Measurements from ENCODE around the gene TEX12. TPM values are rescaled to one million over a fixed set of nuclear protein-coding genes. Genes with fewer than 3 reads are reported as not detected.
A peak's percentile ranks its signal among the peaks of the same experiment; 100 is the strongest.

The TEX12 gene
- total RNA-seq, result 1.0 TPM

- H3K27me3 ChIP-seq (ENCODE audit: control insufficient read depth in 3 of 3, insufficient read depth in 3 of 3, low read length in 3 of 3), result no peaks in the 10 kb centered on the region
- H3K9ac ChIP-seq (ENCODE audit: low read depth in 1 of 3, low read length in 3 of 3), result peak within 1 kb of the TSS in 2 of 3 donors; percentile 34 to 41
- H3K4me1 ChIP-seq (ENCODE audit: control insufficient read depth in 3 of 3, insufficient read depth in 3 of 3, low read length in 3 of 3), result peaks cover 4 to 9% (median 6%) of the 10 kb centered on the region in 3 donors
- no peaks in the 10 kb centered on the region for H3K9me3 ChIP-seq (ENCODE audit: control insufficient read depth in 3 of 3, low read length in 3 of 3)
- H3K4me3 ChIP-seq (ENCODE audit: low read length in 3 of 3), result no peak within 1 kb of the TSS
- H3K36me3 ChIP-seq (ENCODE audit: control insufficient read depth in 3 of 3, insufficient read depth in 3 of 3, low read length in 3 of 3), result no peaks in the 10 kb centered on the region
- H3K27ac ChIP-seq (ENCODE audit: low read depth, low read length), result no peak within 1 kb of the TSS
Observed at GRCh38 chr11:112167145-112167544, at the start of gene TEX12. TEX12 (plus strand) TSS chr11:112167372; CDS start chr11:112169269, 1,897 bp downstream.

- Histone ChIP-seq H3K36me3 (ENCODE audit: control insufficient read depth in 3 of 3, insufficient read depth in 3 of 3, low read length in 3 of 3) (peaks cover 0 to 2% (median 0%) of the 10 kb centered on the region in 3 donors), H3K27me3 (ENCODE audit: control insufficient read depth in 3 of 3, insufficient read depth in 3 of 3, low read length in 3 of 3) (no peaks in the 10 kb centered on the region), H3K27ac (ENCODE audit: low read depth, low read length) (no peak overlapping the region), H3K9me3 (ENCODE audit: control insufficient read depth in 3 of 3, low read length in 3 of 3) (no peaks in the 10 kb centered on the region), H3K4me3 (ENCODE audit: low read length in 3 of 3) (no peak overlapping the region), H3K4me1 (ENCODE audit: control insufficient read depth in 3 of 3, insufficient read depth in 3 of 3, low read length in 3 of 3) (peaks cover 4 to 7% (median 6%) of the 10 kb centered on the region in 3 donors), H3K9ac (ENCODE audit: low read depth in 1 of 3, low read length in 3 of 3) (no peak overlapping the region)
Observed at GRCh38 chr11:112118176-112118575, 49.0 kb upstream of the TEX12 start.

GRCh38 chr11:112121981-112122615 lies 45.1 kb upstream of the TEX12 start:
- Histone ChIP-seq H3K4me3 (ENCODE audit: low read length in 3 of 3) (no peak overlapping the region), H3K36me3 (ENCODE audit: control insufficient read depth in 3 of 3, insufficient read depth in 3 of 3, low read length in 3 of 3) (peaks cover 0 to 2% (median 0%) of the 10 kb centered on the region in 3 donors), H3K9ac (ENCODE audit: low read depth in 1 of 3, low read length in 3 of 3) (no peak overlapping the region), H3K4me1 (ENCODE audit: control insufficient read depth in 3 of 3, insufficient read depth in 3 of 3, low read length in 3 of 3) (peaks cover 4 to 6% (median 5%) of the 10 kb centered on the region in 3 donors), H3K9me3 (ENCODE audit: control insufficient read depth in 3 of 3, low read length in 3 of 3) (no peaks in the 10 kb centered on the region), H3K27ac (ENCODE audit: low read depth, low read length) (no peak overlapping the region), H3K27me3 (ENCODE audit: control insufficient read depth in 3 of 3, insufficient read depth in 3 of 3, low read length in 3 of 3) (no peaks in the 10 kb centered on the region)

- Histone ChIP-seq H3K4me3 (ENCODE audit: low read length in 3 of 3) (no peak overlapping the region), H3K4me1 (ENCODE audit: control insufficient read depth in 3 of 3, insufficient read depth in 3 of 3, low read length in 3 of 3) (peaks cover 4 to 6% (median 5%) of the 10 kb centered on the region in 3 donors), H3K27me3 (ENCODE audit: control insufficient read depth in 3 of 3, insufficient read depth in 3 of 3, low read length in 3 of 3) (no peaks in the 10 kb centered on the region), H3K9me3 (ENCODE audit: control insufficient read depth in 3 of 3, low read length in 3 of 3) (no peaks in the 10 kb centered on the region), H3K9ac (ENCODE audit: low read depth in 1 of 3, low read length in 3 of 3) (no peak overlapping the region), H3K27ac (ENCODE audit: low read depth, low read length) (no peak overlapping the region), H3K36me3 (ENCODE audit: control insufficient read depth in 3 of 3, insufficient read depth in 3 of 3, low read length in 3 of 3) (peaks cover 0 to 2% (median 0%) of the 10 kb centered on the region in 3 donors)
Observed at GRCh38 chr11:112123129-112123528, 44.0 kb upstream of the TEX12 start.

GRCh38 chr11:112127056-112127455 lies 40.1 kb upstream of the TEX12 start:
- H3K4me3 ChIP-seq (ENCODE audit: low read length in 3 of 3), result no peak overlapping the region
- no peaks in the 10 kb centered on the region for H3K36me3 ChIP-seq (ENCODE audit: control insufficient read depth in 3 of 3, insufficient read depth in 3 of 3, low read length in 3 of 3)
- peaks cover 3 to 8% (median 3%) of the 10 kb centered on the region in 3 donors for H3K4me1 ChIP-seq (ENCODE audit: control insufficient read depth in 3 of 3, insufficient read depth in 3 of 3, low read length in 3 of 3)
- H3K9me3 ChIP-seq (ENCODE audit: control insufficient read depth in 3 of 3, low read length in 3 of 3), result no peaks in the 10 kb centered on the region
- no peak overlapping the region for H3K27ac ChIP-seq (ENCODE audit: low read depth, low read length)
- H3K27me3 ChIP-seq (ENCODE audit: control insufficient read depth in 3 of 3, insufficient read depth in 3 of 3, low read length in 3 of 3), result no peaks in the 10 kb centered on the region
- no peak overlapping the region for H3K9ac ChIP-seq (ENCODE audit: low read depth in 1 of 3, low read length in 3 of 3)

GRCh38 chr11:112128483-112129121 lies 38.6 kb upstream of the TEX12 start:
- H3K4me3 ChIP-seq (ENCODE audit: low read length in 3 of 3), result no peak overlapping the region
- H3K27me3 ChIP-seq (ENCODE audit: control insufficient read depth in 3 of 3, insufficient read depth in 3 of 3, low read length in 3 of 3), result no peaks in the 10 kb centered on the region
- peaks cover 7 to 14% (median 7%) of the 10 kb centered on the region in 3 donors for H3K4me1 ChIP-seq (ENCODE audit: control insufficient read depth in 3 of 3, insufficient read depth in 3 of 3, low read length in 3 of 3)
- no peaks in the 10 kb centered on the region for H3K36me3 ChIP-seq (ENCODE audit: control insufficient read depth in 3 of 3, insufficient read depth in 3 of 3, low read length in 3 of 3)
- H3K9me3 ChIP-seq (ENCODE audit: control insufficient read depth in 3 of 3, low read length in 3 of 3), result no peaks in the 10 kb centered on the region
- peak overlapping the region in 1 of 3 donors; percentile 8 for H3K9ac ChIP-seq (ENCODE audit: low read depth in 1 of 3, low read length in 3 of 3)
- H3K27ac ChIP-seq (ENCODE audit: low read depth, low read length), result no peak overlapping the region

GRCh38 chr11:112129656-112130055 lies 37.5 kb upstream of the TEX12 start:
- H3K4me1 ChIP-seq (ENCODE audit: control insufficient read depth in 3 of 3, insufficient read depth in 3 of 3, low read length in 3 of 3), result peaks cover 7 to 14% (median 7%) of the 10 kb centered on the region in 3 donors
- H3K4me3 ChIP-seq (ENCODE audit: low read length in 3 of 3), result no peak overlapping the region
- H3K9me3 ChIP-seq (ENCODE audit: control insufficient read depth in 3 of 3, low read length in 3 of 3), result no peaks in the 10 kb centered on the region
- H3K9ac ChIP-seq (ENCODE audit: low read depth in 1 of 3, low read length in 3 of 3), result no peak overlapping the region
- H3K36me3 ChIP-seq (ENCODE audit: control insufficient read depth in 3 of 3, insufficient read depth in 3 of 3, low read length in 3 of 3), result no peaks in the 10 kb centered on the region
- H3K27me3 ChIP-seq (ENCODE audit: control insufficient read depth in 3 of 3, insufficient read depth in 3 of 3, low read length in 3 of 3), result no peaks in the 10 kb centered on the region
- H3K27ac ChIP-seq (ENCODE audit: low read depth, low read length), result no peak overlapping the region

GRCh38 chr11:112132737-112133136 lies 34.4 kb upstream of the TEX12 start:
- Histone ChIP-seq H3K36me3 (ENCODE audit: control insufficient read depth in 3 of 3, insufficient read depth in 3 of 3, low read length in 3 of 3) (no peaks in the 10 kb centered on the region), H3K4me3 (ENCODE audit: low read length in 3 of 3) (no peak overlapping the region), H3K27ac (ENCODE audit: low read depth, low read length) (no peak overlapping the region), H3K9ac (ENCODE audit: low read depth in 1 of 3, low read length in 3 of 3) (no peak overlapping the region), H3K4me1 (ENCODE audit: control insufficient read depth in 3 of 3, insufficient read depth in 3 of 3, low read length in 3 of 3) (peaks cover 7 to 14% (median 7%) of the 10 kb centered on the region in 3 donors), H3K9me3 (ENCODE audit: control insufficient read depth in 3 of 3, low read length in 3 of 3) (no peaks in the 10 kb centered on the region), H3K27me3 (ENCODE audit: control insufficient read depth in 3 of 3, insufficient read depth in 3 of 3, low read length in 3 of 3) (no peaks in the 10 kb centered on the region)

GRCh38 chr11:112134473-112134872 lies 32.7 kb upstream of the TEX12 start:
- Histone ChIP-seq H3K9ac (ENCODE audit: low read depth in 1 of 3, low read length in 3 of 3) (no peak overlapping the region), H3K4me1 (ENCODE audit: control insufficient read depth in 3 of 3, insufficient read depth in 3 of 3, low read length in 3 of 3) (peaks cover 7 to 9% (median 7%) of the 10 kb centered on the region in 3 donors), H3K9me3 (ENCODE audit: control insufficient read depth in 3 of 3, low read length in 3 of 3) (no peaks in the 10 kb centered on the region), H3K27me3 (ENCODE audit: control insufficient read depth in 3 of 3, insufficient read depth in 3 of 3, low read length in 3 of 3) (no peaks in the 10 kb centered on the region), H3K27ac (ENCODE audit: low read depth, low read length) (no peak overlapping the region), H3K36me3 (ENCODE audit: control insufficient read depth in 3 of 3, insufficient read depth in 3 of 3, low read length in 3 of 3) (no peaks in the 10 kb centered on the region), H3K4me3 (ENCODE audit: low read length in 3 of 3) (no peak overlapping the region)

- Histone ChIP-seq H3K4me3 (ENCODE audit: low read length in 3 of 3) (no peak overlapping the region), H3K36me3 (ENCODE audit: control insufficient read depth in 3 of 3, insufficient read depth in 3 of 3, low read length in 3 of 3) (peaks cover 0 to 2% (median 0%) of the 10 kb centered on the region in 3 donors), H3K9me3 (ENCODE audit: control insufficient read depth in 3 of 3, low read length in 3 of 3) (no peaks in the 10 kb centered on the region), H3K9ac (ENCODE audit: low read depth in 1 of 3, low read length in 3 of 3) (no peak overlapping the region), H3K27ac (ENCODE audit: low read depth, low read length) (no peak overlapping the region), H3K4me1 (ENCODE audit: control insufficient read depth in 3 of 3, insufficient read depth in 3 of 3, low read length in 3 of 3) (no peaks in the 10 kb centered on the region), H3K27me3 (ENCODE audit: control insufficient read depth in 3 of 3, insufficient read depth in 3 of 3, low read length in 3 of 3) (no peaks in the 10 kb centered on the region)
Observed at GRCh38 chr11:112143597-112143996, 23.6 kb upstream of the TEX12 start.
